Activated B cell treated with CpG ODN at 0.5 μM for 24 hours (primary cell): Measurements from ENCODE around the gene GPR15LG. TPM values are rescaled to one million over a fixed set of nuclear protein-coding genes. Genes with fewer than 3 reads are reported as not detected.

ENCODE experiments used
- ATAC-seq: fragments of 200-7000 bp; cut with Tn5 transposase; one replicate; pipeline ENCODE4 v1.10.0; 2021; ENCODE audit warnings: low read depth, mild to moderate bottlenecking, moderate library complexity
- CTCF ChIA-PET: fragments of 350-600 bp; sonication (Branson Sonifier 250); formaldehyde crosslinking; loops from one replicate; lab custom pipeline; 2021; ENCODE audit warnings: antibody characterized with exemption; lab: Charles Lee
- POLR2A ChIA-PET: fragments of 350-600 bp; sonication (Branson Sonifier 250); formaldehyde crosslinking; loops from one replicate; lab custom pipeline; 2021; ENCODE audit warnings: antibody characterized with exemption; lab: Charles Lee
- DNase-seq: peaks from one replicate; pipeline ENCODE4 v3.0.0; 2022
- H3K27ac Mint-ChIP-seq: one replicate; pipeline ENCODE4 v1.8.0; 2020; ENCODE audit warnings: mixed read lengths
- H3K27me3 Mint-ChIP-seq: one replicate; pipeline ENCODE4 v1.8.0; 2021; ENCODE audit warnings: mixed read lengths
- H3K36me3 Mint-ChIP-seq: one replicate; pipeline ENCODE4 v1.8.0; 2021; ENCODE audit warnings: low read depth, mixed read lengths
- H3K4me1 Mint-ChIP-seq: one replicate; pipeline ENCODE4 v1.8.0; 2021; ENCODE audit warnings: mixed read lengths
- H3K4me3 Mint-ChIP-seq: one replicate; pipeline ENCODE4 v1.8.0; 2020; ENCODE audit warnings: mild to moderate bottlenecking, mixed read lengths
- H3K9me3 Mint-ChIP-seq: one replicate; pipeline ENCODE4 v1.8.0; 2020; ENCODE audit warnings: mixed read lengths
- intact Hi-C: fragments of 100-400 bp; cut with micrococcal nuclease; formaldehyde crosslinking; loops from one replicate; pipeline ENCODE4 v1.15.1; 2024
- total RNA-seq: library from RNA; stranded (reverse); gene quantifications from 2 replicates; pipeline ENCODE4 v1.2.3, GENCODE V29; 2022
- TF ChIP-seq, protein P1 (sequence below): fragments of 200-600 bp; IDR thresholded peaks from one replicate; pipeline ENCODE4 v1.8.0; 2022; ENCODE audit warnings: antibody characterized with exemption, mild to moderate bottlenecking

Gene GPR15LG
- total RNA-seq, 1 donor from 2014 or later: not detected

DNA sequence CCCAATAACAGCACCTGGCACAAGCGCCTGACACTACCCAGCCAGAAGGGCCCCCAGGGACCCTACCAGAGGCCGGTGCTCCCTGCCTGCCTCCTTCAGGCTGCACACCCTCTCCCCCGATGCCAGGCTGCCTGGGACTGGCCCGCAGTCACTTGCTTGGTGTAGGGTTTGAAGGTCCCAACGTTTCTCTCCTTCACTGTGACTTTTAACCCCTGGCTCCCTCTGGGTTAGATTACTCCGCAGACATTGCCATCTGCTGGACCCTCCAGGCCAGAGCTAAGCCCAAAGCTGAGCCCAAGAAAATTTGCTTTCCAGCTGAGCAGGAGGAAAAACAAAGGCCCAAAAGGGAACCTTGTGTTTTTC, 27.6 kb downstream of the GPR15LG start:
- H3K4me1 Mint-ChIP-seq: no peaks in the 10 kb centered on the region
- no peak for ATAC-seq
- POLR2A ChIA-PET: no interaction called here

DNA sequence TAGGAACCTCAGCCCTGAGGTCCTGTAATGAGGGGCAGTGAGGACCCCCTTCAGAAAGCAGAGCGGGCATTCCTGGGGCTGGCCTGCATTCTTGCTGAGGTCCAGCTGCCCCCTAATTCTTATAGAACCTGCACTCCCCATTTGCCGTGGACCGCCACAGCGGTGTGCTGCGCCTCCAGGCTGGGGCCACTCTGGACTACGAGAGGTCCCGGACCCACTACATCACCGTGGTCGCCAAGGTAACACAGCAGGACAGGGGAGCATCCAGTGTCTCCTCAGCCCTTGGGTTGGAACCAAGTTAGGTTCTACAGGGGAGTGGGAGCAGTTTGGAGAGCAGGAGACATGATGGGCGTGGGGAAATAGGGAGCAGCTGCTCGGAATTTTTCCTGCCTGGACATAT, 28.1 kb downstream of the GPR15LG start:
- TF ChIP-seq, protein P1, sequence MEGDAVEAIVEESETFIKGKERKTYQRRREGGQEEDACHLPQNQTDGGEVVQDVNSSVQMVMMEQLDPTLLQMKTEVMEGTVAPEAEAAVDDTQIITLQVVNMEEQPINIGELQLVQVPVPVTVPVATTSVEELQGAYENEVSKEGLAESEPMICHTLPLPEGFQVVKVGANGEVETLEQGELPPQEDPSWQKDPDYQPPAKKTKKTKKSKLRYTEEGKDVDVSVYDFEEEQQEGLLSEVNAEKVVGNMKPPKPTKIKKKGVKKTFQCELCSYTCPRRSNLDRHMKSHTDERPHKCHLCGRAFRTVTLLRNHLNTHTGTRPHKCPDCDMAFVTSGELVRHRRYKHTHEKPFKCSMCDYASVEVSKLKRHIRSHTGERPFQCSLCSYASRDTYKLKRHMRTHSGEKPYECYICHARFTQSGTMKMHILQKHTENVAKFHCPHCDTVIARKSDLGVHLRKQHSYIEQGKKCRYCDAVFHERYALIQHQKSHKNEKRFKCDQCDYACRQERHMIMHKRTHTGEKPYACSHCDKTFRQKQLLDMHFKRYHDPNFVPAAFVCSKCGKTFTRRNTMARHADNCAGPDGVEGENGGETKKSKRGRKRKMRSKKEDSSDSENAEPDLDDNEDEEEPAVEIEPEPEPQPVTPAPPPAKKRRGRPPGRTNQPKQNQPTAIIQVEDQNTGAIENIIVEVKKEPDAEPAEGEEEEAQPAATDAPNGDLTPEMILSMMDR: no peak
- DNase-seq (no peak), ATAC-seq (no peak)
- CTCF ChIA-PET: interaction anchor here (1.1 to 3.8 kb wide), 2 partner anchors 53 to 141 kb away, joined by 3 to 36 read pairs; no protein-coding TSS in a partner anchor
- H3K4me1 Mint-ChIP-seq: no peaks in the 10 kb centered on the region
- H3K36me3 Mint-ChIP-seq: no peaks in the 10 kb centered on the region
- H3K27me3 Mint-ChIP-seq: peaks cover 15% of the 10 kb centered on the region
- H3K4me3 Mint-ChIP-seq: no peak overlapping the region
- H3K27ac Mint-ChIP-seq: no peak overlapping the region
- intact Hi-C loops: no loop called here
- no peaks in the 10 kb centered on the region for H3K9me3 Mint-ChIP-seq
- POLR2A ChIA-PET: no interaction called here

More for the DNA sequence above, 27.6 kb downstream of the GPR15LG start:
- no peak for DNase-seq
- peaks cover 20% of the 10 kb centered on the region for H3K27me3 Mint-ChIP-seq
- no peak overlapping the region for H3K4me3 Mint-ChIP-seq
- H3K9me3 Mint-ChIP-seq: no peaks in the 10 kb centered on the region
- H3K27ac Mint-ChIP-seq: no peak overlapping the region
- intact Hi-C loops: no loop called here
- no peaks in the 10 kb centered on the region for H3K36me3 Mint-ChIP-seq
- TF ChIP-seq, protein P1: no peak
- CTCF ChIA-PET: interaction anchor here (3.8 kb wide), 1 partner anchor 53 kb away, joined by 36 read pairs; no protein-coding TSS in a partner anchor

DNA sequence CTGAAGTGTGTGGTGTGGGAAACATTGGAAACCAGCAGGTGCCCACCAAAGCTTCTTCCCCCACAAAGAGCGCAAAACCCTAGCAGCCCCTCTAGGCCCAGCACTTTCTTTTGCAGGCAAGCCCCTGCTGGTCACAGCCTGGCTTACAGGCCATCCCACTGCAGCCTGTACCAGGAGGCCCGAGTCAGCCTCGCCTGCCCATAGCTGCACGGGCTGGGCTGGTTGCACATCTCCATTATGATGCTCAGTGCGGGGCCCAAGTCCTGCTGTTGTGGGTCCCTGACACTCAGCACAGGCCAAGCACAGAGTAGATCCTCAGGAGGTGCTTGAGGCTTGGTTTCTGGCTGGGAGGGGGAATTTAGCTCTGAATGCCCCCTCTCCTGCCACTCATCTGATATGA, 28.7 kb downstream of the GPR15LG start:
- DNase-seq (no peak), ATAC-seq (no peak)
- no peaks in the 10 kb centered on the region for H3K36me3 Mint-ChIP-seq
- no peaks in the 10 kb centered on the region for H3K9me3 Mint-ChIP-seq
- peaks cover 9% of the 10 kb centered on the region for H3K27me3 Mint-ChIP-seq
- TF ChIP-seq, protein P1: no peak
- intact Hi-C loops: no loop called here
- no peak overlapping the region for H3K27ac Mint-ChIP-seq
- ChIA-PET CTCF (interaction anchor here (1.1 to 3.8 kb wide), 2 partner anchors 54 to 142 kb away, joined by 3 to 36 read pairs; no protein-coding TSS in a partner anchor), POLR2A (no interaction called here)
- H3K4me3 Mint-ChIP-seq: no peak overlapping the region
- H3K4me1 Mint-ChIP-seq: no peaks in the 10 kb centered on the region

DNA sequence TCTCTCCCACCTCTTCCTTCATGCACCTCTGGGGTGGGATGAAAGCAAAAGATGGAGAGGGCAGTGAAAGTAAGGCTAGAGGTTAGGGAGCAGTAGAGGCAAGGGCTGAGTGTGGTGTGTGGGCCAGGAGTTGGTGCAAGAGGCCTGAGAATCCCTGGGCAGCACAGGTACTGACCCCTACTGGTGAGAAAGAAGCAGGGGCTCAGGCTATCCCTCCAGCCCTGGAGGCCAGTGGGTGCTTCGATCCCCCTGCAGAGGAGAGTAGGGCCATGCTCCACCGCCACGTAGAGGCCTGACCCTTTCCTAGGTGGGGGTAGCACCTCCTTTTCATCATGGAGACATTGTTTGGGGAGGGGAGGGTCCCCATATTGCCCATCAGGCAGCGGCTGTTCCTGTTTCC, 30.5 kb downstream of the GPR15LG start:
- no peak overlapping the region for H3K27ac Mint-ChIP-seq
- H3K27me3 Mint-ChIP-seq: peaks cover 13% of the 10 kb centered on the region
- no peak overlapping the region for H3K4me3 Mint-ChIP-seq
- intact Hi-C loops: loop anchor here (2.0 kb wide), 1 partner anchor 25 kb away; no protein-coding TSS in a partner anchor
- TF ChIP-seq, protein P1: no peak
- H3K36me3 Mint-ChIP-seq: no peaks in the 10 kb centered on the region
- CTCF ChIA-PET: interaction anchor here (2.2 to 7.1 kb wide), 3 partner anchors 56 to 145 kb away, joined by 5 to 90 read pairs (median 36); no protein-coding TSS in a partner anchor
- DNase-seq (no peak), ATAC-seq (peak; percentile 60)
- no peaks in the 10 kb centered on the region for H3K4me1 Mint-ChIP-seq
- no peaks in the 10 kb centered on the region for H3K9me3 Mint-ChIP-seq
- POLR2A ChIA-PET: no interaction called here

DNA sequence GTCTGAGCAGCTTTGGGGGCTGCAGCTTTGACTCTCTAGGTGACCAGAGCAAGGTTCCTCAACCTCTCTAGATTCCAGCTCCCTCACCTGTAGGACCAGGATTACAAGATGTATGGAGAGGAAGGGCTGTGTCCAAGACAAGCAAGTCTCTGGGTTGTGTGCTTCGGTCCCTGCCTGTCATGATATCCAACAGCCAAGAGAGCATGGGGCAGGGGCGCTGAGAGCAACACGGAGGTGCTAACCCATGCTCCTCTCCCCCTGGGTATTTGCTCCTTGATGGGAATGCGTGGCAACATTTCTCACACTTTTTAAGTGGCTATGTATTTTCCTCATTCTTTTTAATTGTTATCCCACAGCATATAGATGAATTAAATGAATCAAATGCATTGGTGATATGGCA, 31.0 kb downstream of the GPR15LG start:
- ATAC-seq (no peak), DNase-seq (no peak)
- H3K9me3 Mint-ChIP-seq: no peaks in the 10 kb centered on the region
- ChIA-PET CTCF (interaction anchor here (0.9 to 7.1 kb wide), 4 partner anchors 40 to 145 kb away, joined by 3 to 90 read pairs (median 6); no protein-coding TSS in a partner anchor), POLR2A (interaction anchor here (0.7 to 1.1 kb wide), 2 partner anchors 55 to 57 kb away, joined by 3 to 5 read pairs; no protein-coding TSS in a partner anchor)
- intact Hi-C loops: loop anchor here (1.0 to 2.0 kb wide), 3 partner anchors 26 to 145 kb away; no protein-coding TSS in a partner anchor
- H3K36me3 Mint-ChIP-seq: no peaks in the 10 kb centered on the region
- no peak overlapping the region for H3K27ac Mint-ChIP-seq
- H3K27me3 Mint-ChIP-seq: peaks cover 13% of the 10 kb centered on the region
- H3K4me3 Mint-ChIP-seq: no peak overlapping the region
- no peaks in the 10 kb centered on the region for H3K4me1 Mint-ChIP-seq
- TF ChIP-seq, protein P1: no peak
